ENCODE measurements around the gene GNA12. TPM values are rescaled to one million over a fixed set of nuclear protein-coding genes. Genes with fewer than 3 reads are reported as not detected.

Gene GNA12
- total RNA-seq, 4 donors from 2014 or later = 11.0 to 68.5 (median 20.4) TPM

GRCh38 chr7:2688409-2689342, 155.4 kb downstream of the GNA12 start:
- H3K27me3 ChIP-seq = peaks cover 0 to 22% of the 10 kb centered on the region in 2 donors
- H3K4me1 ChIP-seq = peaks cover 0 to 18% (median 16%) of the 10 kb centered on the region in 4 donors
- H3K27ac ChIP-seq = no peak overlapping the region
- TF ChIP-seq, protein P1, sequence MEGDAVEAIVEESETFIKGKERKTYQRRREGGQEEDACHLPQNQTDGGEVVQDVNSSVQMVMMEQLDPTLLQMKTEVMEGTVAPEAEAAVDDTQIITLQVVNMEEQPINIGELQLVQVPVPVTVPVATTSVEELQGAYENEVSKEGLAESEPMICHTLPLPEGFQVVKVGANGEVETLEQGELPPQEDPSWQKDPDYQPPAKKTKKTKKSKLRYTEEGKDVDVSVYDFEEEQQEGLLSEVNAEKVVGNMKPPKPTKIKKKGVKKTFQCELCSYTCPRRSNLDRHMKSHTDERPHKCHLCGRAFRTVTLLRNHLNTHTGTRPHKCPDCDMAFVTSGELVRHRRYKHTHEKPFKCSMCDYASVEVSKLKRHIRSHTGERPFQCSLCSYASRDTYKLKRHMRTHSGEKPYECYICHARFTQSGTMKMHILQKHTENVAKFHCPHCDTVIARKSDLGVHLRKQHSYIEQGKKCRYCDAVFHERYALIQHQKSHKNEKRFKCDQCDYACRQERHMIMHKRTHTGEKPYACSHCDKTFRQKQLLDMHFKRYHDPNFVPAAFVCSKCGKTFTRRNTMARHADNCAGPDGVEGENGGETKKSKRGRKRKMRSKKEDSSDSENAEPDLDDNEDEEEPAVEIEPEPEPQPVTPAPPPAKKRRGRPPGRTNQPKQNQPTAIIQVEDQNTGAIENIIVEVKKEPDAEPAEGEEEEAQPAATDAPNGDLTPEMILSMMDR (IDR thresholded peaks at IDR 0.05) = no peak
- TF ChIP-seq POLR2A (IDR thresholded peaks at IDR 0.05) = no peak
- peak overlapping the region in 3 of 4 donors; percentile 5 to 31 (median 22) for H3K4me3 ChIP-seq
- no peak for DNase-seq
- H3K36me3 ChIP-seq = no peaks in the 10 kb centered on the region
- no peaks in the 10 kb centered on the region for H3K9me3 ChIP-seq

DNA sequence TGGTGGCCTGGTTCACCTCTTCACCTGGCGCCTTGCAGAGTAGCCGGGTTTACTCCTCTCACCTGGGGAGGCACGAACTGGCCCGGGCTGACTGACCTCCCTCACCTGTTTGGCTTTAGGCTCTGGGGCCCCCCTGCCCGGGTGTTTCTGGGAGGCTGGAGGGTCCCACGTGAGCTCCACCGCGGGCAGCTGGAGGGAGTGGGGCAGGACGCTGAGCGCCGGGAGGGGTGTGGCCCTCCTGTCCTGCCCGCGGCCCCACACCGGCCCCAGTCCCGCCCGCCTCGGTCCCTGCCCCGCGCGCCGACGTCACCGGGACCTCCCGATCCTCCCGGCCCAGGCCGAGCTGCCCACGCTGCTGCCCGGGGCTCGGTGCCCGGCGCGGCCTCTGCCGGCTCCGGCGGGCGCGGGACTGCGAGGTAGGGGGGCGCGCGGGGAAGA, 156.2 kb downstream of the GNA12 start, which contains the start of gene AMZ1:
Gene AMZ1 (plus strand): TSS at position 322 of the 438 bp plus-strand sequence. CDS start 12,250 bp downstream, outside the sequence.
- Histone ChIP-seq H3K9me3 (no peaks in the 10 kb centered on the region), H3K4me3 (peak within 1 kb of the TSS in 3 of 4 donors; percentile 5 to 31 (median 22)), H3K27me3 (peaks cover 0 to 22% of the 10 kb centered on the region in 2 donors), H3K36me3 (no peaks in the 10 kb centered on the region), H3K4me1 (peaks cover 0 to 18% (median 16%) of the 10 kb centered on the region in 4 donors), H3K27ac (no peak within 1 kb of the TSS)
- DNase-seq = no peak
- no peak for TF ChIP-seq POLR2A (IDR thresholded peaks at IDR 0.05)
- TF ChIP-seq, protein P1 (IDR thresholded peaks at IDR 0.05) = no peak

- Histone ChIP-seq H3K27ac (no peak overlapping the region), H3K9me3 (no peaks in the 10 kb centered on the region), H3K4me3 (no peak overlapping the region), H3K4me1 (peaks cover 0 to 18% (median 16%) of the 10 kb centered on the region in 4 donors), H3K36me3 (no peaks in the 10 kb centered on the region), H3K27me3 (peaks cover 0 to 22% of the 10 kb centered on the region in 2 donors)
- DNase-seq = no peak
- no peak for TF ChIP-seq POLR2A (IDR thresholded peaks at IDR 0.05)
- TF ChIP-seq, protein P1 (IDR thresholded peaks at IDR 0.05) = no peak
These were observed 156.7 kb downstream of the GNA12 start for GRCh38 chr7:2687338-2687869.

GRCh38 chr7:2686101-2686500, 158.0 kb downstream of the GNA12 start:
- no peak overlapping the region for H3K27ac ChIP-seq
- TF ChIP-seq, protein P1 (IDR thresholded peaks at IDR 0.05) = no peak
- TF ChIP-seq POLR2A (IDR thresholded peaks at IDR 0.05) = no peak
- no peak overlapping the region for H3K4me3 ChIP-seq
- peaks cover 0 to 22% of the 10 kb centered on the region in 2 donors for H3K27me3 ChIP-seq
- no peaks in the 10 kb centered on the region for H3K36me3 ChIP-seq
- no peak for DNase-seq
- H3K9me3 ChIP-seq = no peaks in the 10 kb centered on the region
- H3K4me1 ChIP-seq = peaks cover 0 to 18% (median 16%) of the 10 kb centered on the region in 4 donors

DNA sequence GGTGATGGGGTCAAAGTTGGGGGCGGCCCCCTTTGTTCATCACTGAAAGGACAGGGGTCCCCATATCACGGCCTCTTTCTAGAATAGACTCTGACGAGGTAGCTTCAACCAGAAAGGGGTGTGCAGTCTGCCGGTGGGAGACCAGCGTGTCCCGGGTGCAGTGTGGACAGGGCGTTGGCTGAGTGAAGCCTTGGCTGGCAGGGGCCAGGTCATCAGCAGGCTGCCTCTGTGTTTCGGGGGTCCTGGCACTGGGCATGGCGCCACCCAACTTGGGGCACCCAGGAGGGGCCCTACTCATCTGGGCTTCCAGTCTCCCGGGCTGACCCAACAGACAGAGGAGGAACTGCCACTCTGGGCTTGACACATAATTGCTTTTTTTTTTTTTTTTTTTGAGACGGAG, 159.6 kb downstream of the GNA12 start:
- no peak for DNase-seq
- no peak overlapping the region for H3K4me3 ChIP-seq
- peaks cover 0 to 18% (median 16%) of the 10 kb centered on the region in 4 donors for H3K4me1 ChIP-seq
- TF ChIP-seq, protein P1 (IDR thresholded peaks at IDR 0.05) = no peak
- TF ChIP-seq POLR2A (IDR thresholded peaks at IDR 0.05) = no peak
- H3K9me3 ChIP-seq = no peaks in the 10 kb centered on the region
- H3K36me3 ChIP-seq = no peaks in the 10 kb centered on the region
- H3K27ac ChIP-seq = no peak overlapping the region
- H3K27me3 ChIP-seq = peaks cover 0 to 21% of the 10 kb centered on the region in 2 donors
